ENCODE measurements around the gene CREB5.

CREB5 gene

DNA sequence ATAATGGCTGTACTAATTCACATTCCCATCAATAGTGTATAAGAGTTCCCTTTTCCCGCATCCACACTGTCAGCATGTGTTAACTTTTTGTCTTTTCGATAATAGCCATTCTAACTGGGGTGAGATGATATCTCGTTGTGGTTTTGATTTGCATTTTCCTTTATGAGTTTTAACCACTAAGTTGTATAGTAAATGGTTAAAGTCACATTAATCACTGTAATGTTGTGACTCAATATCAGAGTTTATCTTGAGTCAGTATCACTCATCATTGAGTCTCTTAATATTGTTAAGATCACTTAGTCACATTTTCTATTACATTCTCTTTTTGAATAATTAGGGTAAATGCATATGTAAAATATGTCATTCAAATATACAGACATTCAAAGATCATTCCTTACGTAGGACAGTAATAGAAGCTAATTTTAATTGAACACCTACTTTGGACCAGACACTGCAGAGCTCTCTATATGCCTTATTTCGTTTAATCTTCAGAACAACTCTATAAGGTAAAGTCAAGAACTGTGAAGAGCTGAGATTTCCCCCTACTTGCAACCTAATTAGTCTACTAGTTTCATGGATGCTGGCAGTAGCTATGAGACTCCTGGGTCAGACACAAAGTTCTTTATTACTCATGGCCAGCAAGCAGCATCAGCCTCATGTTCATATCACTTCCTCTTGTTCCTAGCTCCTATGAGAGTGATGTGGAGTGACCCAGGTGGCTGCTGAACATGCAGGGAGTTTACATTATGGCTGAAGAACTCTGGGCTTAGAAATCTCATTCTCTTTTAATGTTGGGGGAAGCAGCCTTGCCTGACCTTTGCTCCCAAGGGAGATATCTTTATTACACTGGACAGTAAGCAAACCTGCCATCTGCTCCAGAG, 30.5 kb downstream of the CREB5 start:
- Mint-ChIP-seq H3K27me3 (peaks cover 20% of the 10 kb centered on the region), H3K4me1 (no peaks in the 10 kb centered on the region), H3K4me3 (no peak overlapping the region), H3K27ac (peak overlapping the region in 1 of 2 donors; percentile 47), H3K9me3 (peaks cover 0 to 6% of the 10 kb centered on the region in 2 donors)
- ATAC-seq (peak; percentile 89), DNase-seq (peak in 1 of 2 donors; percentile 10)

DNA sequence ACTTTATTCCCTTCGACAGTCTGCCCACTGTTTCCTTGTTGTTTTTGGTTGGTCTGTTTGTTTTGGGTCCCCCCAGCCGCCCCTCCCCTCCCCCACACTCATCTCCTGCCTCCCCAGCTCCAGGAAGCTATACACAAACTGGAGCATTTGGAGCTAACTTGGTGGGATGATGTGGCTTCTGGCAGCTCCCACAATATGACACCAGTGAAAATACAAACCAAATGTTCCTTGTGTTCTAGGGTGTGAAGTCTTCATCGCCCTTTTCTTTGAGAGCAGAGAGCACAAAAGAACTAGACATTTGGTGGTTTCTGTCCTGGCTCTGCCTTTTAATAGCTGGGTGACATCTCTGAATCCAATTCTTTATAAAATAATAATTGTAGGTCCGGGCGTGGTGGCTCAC, 33.8 kb downstream of the CREB5 start:
- H3K4me1 Mint-ChIP-seq = no peaks in the 10 kb centered on the region
- no peak for ATAC-seq
- no peak overlapping the region for H3K27ac Mint-ChIP-seq
- H3K4me3 Mint-ChIP-seq = no peak overlapping the region
- H3K9me3 Mint-ChIP-seq = peaks cover 0 to 6% of the 10 kb centered on the region in 2 donors
- DNase-seq = no peak
- peaks cover 17% of the 10 kb centered on the region for H3K27me3 Mint-ChIP-seq

DNA sequence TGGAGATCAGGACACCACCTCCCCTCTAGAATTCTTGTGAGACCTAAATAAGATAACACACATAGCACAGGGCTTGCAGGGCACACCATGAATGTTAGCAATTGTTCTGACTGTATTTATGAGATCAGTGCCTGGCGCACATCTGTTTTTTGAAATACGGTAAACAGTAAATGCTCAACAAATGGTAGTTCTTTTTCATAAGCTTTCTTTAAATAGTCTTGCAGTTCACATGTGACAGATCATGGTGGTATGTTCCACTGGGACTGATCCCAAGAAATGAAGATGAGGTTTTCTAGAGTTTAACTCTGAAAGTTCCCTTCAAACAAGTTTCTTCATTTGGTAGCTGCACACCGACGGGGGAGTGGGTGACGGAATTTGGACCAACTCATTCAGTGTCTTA, 34.8 kb downstream of the CREB5 start:
- Mint-ChIP-seq H3K4me3 (no peak overlapping the region), H3K27ac (no peak overlapping the region), H3K27me3 (peaks cover 17% of the 10 kb centered on the region), H3K9me3 (peaks cover 0 to 2% of the 10 kb centered on the region in 2 donors), H3K4me1 (no peaks in the 10 kb centered on the region)
- ATAC-seq (no peak), DNase-seq (no peak)

DNA sequence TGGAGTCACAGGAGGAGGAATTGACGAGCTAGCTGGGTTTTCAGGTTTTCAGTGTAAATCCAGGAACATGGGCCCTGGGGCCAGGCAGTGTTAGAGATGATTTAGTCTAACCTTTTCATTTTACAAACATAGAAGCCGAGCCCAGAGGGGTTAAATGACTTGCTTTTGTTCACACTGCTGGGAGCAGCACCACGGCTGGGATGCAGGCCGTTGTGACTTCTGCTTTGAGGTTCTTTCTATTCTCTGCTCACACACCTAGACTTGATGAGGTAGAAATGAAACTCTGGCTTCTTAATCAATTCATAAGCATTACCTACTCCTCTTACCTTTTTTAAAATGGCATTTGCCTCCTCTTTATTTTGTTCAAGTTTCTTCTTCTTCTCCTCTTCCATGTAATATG, 36.4 kb downstream of the CREB5 start:
- Mint-ChIP-seq H3K27ac (no peak overlapping the region), H3K27me3 (peaks cover 17% of the 10 kb centered on the region), H3K4me3 (no peak overlapping the region), H3K9me3 (no peaks in the 10 kb centered on the region), H3K4me1 (no peaks in the 10 kb centered on the region)
- DNase-seq = no peak
- no peak for ATAC-seq

DNA sequence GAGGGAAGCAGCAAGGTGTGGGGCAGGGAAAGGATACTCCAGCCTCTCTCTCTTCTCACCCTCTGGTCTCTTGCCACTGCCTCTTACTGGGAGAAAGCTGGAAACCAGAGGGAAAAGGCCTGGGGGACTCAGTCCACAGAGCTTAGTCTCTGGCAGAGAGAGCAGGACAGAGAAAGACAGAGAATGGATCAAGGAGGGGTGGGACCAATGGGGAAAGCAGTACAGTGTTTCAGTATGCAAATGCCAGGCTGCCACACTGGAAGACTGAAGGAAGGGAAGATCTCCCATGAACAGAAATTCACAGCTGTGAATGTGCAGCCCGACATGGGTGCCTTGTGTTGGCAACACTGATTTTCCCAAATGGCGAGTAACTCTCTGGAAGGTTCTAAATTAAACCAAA, 40.4 kb downstream of the CREB5 start:
- no peak overlapping the region for H3K4me3 Mint-ChIP-seq
- ATAC-seq (no peak), DNase-seq (no peak)
- H3K9me3 Mint-ChIP-seq = no peaks in the 10 kb centered on the region
- H3K4me1 Mint-ChIP-seq = no peaks in the 10 kb centered on the region
- peaks cover 17% of the 10 kb centered on the region for H3K27me3 Mint-ChIP-seq
- peak overlapping the region in 1 of 2 donors; percentile 81 for H3K27ac Mint-ChIP-seq

DNA sequence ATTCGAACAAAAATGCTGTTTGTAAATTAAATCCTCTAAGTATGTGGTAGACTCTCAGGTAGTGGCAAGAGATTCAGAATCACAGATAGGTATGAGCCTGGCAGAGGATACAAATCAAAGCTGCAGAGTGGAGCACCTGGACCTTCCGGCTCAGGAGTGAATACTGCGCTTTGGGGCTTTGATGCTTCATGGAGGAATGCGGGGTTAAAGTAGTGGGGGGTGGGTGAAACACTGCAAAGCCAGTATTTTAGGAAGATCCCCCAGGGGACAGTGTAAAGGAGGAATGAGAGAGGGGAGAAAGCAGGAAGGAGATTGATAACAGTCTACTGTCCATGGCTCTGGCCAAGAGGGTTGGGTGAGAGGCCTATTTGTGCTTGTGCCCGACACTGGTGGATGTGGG, 43.2 kb downstream of the CREB5 start:
- Mint-ChIP-seq H3K9me3 (no peaks in the 10 kb centered on the region), H3K4me1 (no peaks in the 10 kb centered on the region), H3K4me3 (no peak overlapping the region), H3K27ac (peak overlapping the region in 1 of 2 donors; percentile 22), H3K27me3 (peaks cover 4% of the 10 kb centered on the region)
- ATAC-seq = no peak
- DNase-seq = no peak

DNA sequence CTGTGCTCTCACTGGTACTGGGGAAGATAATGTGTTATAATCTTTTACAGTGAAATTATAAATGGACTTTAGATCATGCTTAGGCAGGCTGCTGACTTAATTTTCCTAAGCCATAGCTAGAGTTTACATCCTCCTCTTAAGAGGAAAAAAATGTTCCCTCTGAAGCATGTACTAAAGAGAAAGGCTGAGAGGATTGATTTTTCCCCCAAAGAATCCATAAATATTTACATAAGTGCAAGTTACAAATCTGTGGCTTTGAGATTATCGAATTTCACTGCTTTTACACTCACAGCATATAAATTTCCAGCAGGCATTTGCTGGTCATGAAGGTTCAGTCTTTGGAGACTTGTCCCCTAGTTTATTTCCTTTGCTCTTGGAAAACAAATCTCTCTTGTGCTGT, 43.7 kb downstream of the CREB5 start:
- Mint-ChIP-seq H3K9me3 (no peaks in the 10 kb centered on the region), H3K4me1 (no peaks in the 10 kb centered on the region), H3K4me3 (no peak overlapping the region), H3K27me3 (no peaks in the 10 kb centered on the region), H3K27ac (no peak overlapping the region)
- DNase-seq = no peak
- ATAC-seq = no peak

DNA sequence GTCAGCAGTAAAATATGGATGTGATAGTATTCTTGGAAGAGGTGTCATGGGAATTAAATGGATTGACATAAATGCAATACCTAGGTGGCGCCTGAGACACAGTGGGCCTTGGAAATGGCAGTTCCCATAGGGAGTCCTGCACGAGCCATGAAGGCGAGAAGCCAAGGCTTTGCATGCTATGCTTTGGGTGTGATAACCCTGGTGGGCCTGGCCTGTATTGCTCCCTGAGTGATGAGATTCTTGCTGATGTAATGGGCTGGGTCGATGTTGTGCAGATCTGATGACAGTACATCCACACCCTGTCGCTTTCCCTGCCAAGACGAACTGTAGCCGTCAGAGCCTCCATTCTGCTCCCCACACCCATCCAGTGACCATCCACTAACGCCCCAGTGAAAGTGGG, 46.4 kb downstream of the CREB5 start:
- Mint-ChIP-seq H3K27me3 (peaks cover 4% of the 10 kb centered on the region), H3K4me1 (no peaks in the 10 kb centered on the region), H3K4me3 (no peak overlapping the region), H3K9me3 (no peaks in the 10 kb centered on the region), H3K27ac (no peak overlapping the region)
- ATAC-seq = no peak
- DNase-seq = no peak

DNA sequence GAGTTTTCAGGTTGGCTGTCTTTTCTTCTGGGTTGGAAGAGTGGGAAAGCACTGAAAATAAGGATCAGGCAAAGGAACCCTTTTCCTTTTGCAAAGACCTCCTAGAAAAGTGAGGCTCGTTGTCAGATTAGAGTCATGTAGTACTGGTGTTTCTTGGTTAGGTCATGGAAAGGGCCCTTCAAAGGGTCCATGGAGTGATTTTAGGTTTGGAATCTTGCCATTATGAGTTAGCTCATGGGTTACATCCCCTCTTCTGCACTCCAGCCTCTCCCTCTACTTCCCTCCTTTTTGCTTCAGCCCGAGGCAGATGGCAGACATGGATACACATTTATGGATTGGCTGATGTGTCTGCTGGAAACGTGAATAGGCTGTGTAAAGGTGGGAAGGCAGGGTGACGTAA, 47.0 kb downstream of the CREB5 start:
- DNase-seq = no peak
- peaks cover 9% of the 10 kb centered on the region for H3K27me3 Mint-ChIP-seq
- no peak overlapping the region for H3K27ac Mint-ChIP-seq
- H3K9me3 Mint-ChIP-seq = no peaks in the 10 kb centered on the region
- ATAC-seq = no peak
- no peaks in the 10 kb centered on the region for H3K4me1 Mint-ChIP-seq
- H3K4me3 Mint-ChIP-seq = no peak overlapping the region

DNA sequence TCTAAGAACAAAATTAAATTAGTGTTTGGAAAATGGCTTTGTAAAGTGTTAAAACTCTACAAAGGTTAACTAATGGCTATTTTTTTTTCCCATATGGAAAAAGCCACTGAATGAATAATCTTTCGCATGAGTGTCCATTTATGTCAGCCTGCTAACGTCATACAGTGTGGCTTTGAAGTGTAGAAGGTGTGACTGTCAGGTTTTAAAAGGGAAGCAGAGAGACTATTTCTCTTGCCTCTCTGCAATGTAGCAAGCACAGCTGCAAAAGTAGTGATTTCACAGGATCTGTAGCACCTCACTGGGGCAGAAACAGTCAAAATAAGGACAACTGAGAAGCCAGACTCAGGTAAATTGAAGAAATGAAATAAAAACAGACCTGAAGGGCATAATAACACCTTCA, 53.4 kb downstream of the CREB5 start:
- no peaks in the 10 kb centered on the region for H3K4me1 Mint-ChIP-seq
- no peak for ATAC-seq
- no peak for DNase-seq
- H3K4me3 Mint-ChIP-seq = no peak overlapping the region
- H3K9me3 Mint-ChIP-seq = peaks cover 0 to 5% of the 10 kb centered on the region in 2 donors
- no peak overlapping the region for H3K27ac Mint-ChIP-seq
- peaks cover 33% of the 10 kb centered on the region for H3K27me3 Mint-ChIP-seq

DNA sequence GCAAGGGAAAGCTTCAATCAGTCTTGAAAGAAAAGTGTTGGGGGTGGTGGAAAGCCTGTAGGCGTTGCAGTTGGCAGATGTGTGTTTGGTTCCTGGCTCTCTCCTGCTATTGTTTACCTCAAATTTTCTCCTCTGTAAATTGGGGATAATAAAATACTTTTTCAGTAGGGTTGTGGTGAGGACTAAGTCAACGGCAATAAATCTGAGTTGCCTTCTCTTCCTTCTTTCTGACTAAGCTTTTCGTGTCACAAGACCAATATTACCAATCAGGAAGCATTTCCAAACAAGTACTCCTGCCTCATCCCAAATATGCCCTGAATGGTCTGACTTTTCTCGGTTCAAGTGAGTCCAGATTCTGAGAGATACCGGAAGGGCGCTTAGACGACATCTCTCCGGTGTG, 54.0 kb downstream of the CREB5 start:
- ATAC-seq (no peak), DNase-seq (no peak)
- Mint-ChIP-seq H3K9me3 (peaks cover 0 to 5% of the 10 kb centered on the region in 2 donors), H3K27ac (no peak overlapping the region), H3K4me1 (no peaks in the 10 kb centered on the region), H3K4me3 (no peak overlapping the region), H3K27me3 (peaks cover 36% of the 10 kb centered on the region)

DNA sequence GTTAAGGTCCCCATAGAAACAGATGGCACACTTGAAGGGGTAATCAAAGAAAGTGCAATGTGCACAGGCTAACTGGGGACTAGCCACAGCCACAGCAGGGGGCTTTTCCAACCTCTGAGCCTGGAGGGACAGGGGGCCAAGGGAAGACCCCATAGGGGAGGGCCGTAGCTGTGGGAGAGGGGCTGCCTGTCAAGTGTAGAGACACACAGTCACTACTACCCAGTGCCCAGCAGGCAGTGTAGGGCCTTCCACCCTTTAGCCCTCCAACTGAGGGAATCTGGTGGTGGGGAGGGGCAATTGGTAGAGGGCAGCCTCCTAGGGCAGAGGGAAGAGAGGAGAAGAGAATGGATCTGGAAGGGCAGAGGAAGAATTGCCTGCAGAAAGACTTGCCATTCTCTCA, 54.6 kb downstream of the CREB5 start:
- no peak overlapping the region for H3K4me3 Mint-ChIP-seq
- peaks cover 36% of the 10 kb centered on the region for H3K27me3 Mint-ChIP-seq
- no peak overlapping the region for H3K27ac Mint-ChIP-seq
- DNase-seq (no peak), ATAC-seq (no peak)
- peaks cover 0 to 5% of the 10 kb centered on the region in 2 donors for H3K9me3 Mint-ChIP-seq
- no peaks in the 10 kb centered on the region for H3K4me1 Mint-ChIP-seq

DNA sequence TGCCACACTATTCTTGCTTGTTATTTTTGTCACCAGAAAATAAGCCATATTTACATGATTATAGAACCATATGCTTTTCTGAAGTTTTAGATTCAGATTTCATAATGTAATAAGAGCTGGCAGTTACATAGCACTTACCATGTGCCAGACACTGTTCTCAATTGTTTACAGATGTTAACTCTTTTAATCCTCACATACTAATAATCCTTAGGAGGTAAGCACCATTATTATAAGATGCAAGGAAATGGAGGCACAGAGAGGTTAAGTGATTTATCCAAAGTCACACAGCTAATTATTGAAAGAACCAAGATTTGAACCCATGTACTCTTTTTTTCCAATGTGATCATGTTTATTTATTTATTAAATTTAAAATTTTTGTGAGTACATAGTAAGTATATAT, 57.2 kb downstream of the CREB5 start:
- no peak for DNase-seq
- Mint-ChIP-seq H3K27me3 (peaks cover 31% of the 10 kb centered on the region), H3K9me3 (peaks cover 0 to 5% of the 10 kb centered on the region in 2 donors), H3K4me1 (no peaks in the 10 kb centered on the region), H3K4me3 (no peak overlapping the region), H3K27ac (no peak overlapping the region)
- ATAC-seq = no peak

DNA sequence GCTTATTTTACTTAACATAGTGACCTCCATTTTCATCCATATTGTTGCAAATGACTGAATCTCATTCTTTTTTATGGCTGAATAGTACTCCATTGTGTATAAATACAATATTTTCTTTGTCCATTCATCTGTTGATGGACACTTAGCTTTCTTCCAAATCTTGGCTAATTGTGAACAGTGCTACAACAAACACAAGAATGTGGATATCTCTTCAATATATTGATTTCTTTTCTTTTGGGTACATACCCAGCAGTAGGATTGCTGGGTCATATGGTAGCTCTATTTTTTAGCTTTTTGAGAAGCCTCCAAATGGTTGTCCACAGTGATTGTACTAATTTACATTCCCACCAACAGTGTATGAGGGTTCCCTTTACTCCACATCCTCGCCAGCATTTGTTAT, 58.0 kb downstream of the CREB5 start:
- Mint-ChIP-seq H3K27ac (no peak overlapping the region), H3K4me1 (no peaks in the 10 kb centered on the region), H3K9me3 (peaks cover 0 to 5% of the 10 kb centered on the region in 2 donors), H3K27me3 (peaks cover 32% of the 10 kb centered on the region), H3K4me3 (no peak overlapping the region)
- DNase-seq (no peak), ATAC-seq (no peak)

DNA sequence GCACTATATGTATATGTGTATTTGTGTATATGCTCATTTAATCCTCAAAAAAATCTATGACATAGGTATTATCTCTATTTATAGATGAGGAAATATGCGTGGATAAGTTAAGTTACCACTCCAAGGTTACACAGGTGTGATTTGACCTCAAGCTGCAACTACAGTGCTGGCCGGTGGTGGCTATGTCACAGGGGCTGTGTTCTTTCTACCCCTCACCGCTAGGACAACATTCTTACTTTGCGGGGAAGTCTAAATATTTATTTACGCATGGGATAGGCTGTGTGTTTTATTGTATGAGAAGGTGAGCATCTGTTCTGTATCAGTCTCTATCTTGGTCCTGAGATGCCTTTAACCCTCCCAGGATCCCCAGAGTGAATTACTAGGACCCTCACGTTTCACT, 60.0 kb downstream of the CREB5 start:
- H3K9me3 Mint-ChIP-seq = peaks cover 0 to 5% of the 10 kb centered on the region in 2 donors
- H3K27ac Mint-ChIP-seq = peak overlapping the region in 1 of 2 donors; percentile 62
- no peak overlapping the region for H3K4me3 Mint-ChIP-seq
- DNase-seq (no peak), ATAC-seq (no peak)
- H3K4me1 Mint-ChIP-seq = no peaks in the 10 kb centered on the region
- H3K27me3 Mint-ChIP-seq = peaks cover 26% of the 10 kb centered on the region

DNA sequence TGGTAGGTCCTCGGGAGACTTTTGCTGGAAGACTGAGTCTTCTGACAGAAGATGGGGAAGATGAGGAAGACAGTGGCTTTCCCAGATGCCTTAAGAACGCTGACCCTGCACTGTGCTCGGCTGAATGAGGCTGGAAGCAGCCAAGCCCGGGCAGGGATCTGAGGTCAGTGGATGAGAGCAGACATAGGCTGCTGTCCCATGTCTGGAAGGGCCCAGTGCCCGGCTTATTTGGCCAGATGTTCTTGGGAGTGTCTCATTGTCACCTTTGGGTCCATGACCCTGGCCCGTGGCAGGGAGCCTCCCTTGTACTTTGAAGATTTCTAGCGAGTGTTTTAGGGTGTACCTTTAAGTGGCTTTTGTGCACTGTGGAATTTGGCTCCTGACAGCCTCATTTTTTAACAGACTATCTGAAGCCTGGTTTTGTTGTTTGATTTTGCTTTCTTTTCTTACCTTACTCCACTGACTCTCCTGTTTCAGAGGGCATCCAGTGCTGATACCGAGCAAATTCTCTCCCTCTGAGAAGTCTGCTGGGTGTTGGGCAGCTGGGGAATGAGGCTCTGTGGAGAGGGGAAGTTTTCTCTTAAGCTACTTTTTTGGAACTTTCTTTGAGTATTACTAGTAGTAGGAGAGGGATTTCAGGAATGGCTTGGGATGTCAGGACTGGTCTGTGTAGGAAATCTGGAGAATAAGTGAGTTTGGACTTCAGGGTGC, 61.4 kb downstream of the CREB5 start:
- Mint-ChIP-seq H3K27me3 (peaks cover 29% of the 10 kb centered on the region), H3K4me3 (no peak overlapping the region), H3K4me1 (no peaks in the 10 kb centered on the region), H3K9me3 (peaks cover 0 to 5% of the 10 kb centered on the region in 2 donors), H3K27ac (no peak overlapping the region)
- no peak for ATAC-seq
- DNase-seq = no peak
